AG04449 (cell line): ENCODE data around the gene CEP78.

ENCODE experiments used
- CTCF ChIA-PET: fragments of 350-600 bp; formaldehyde crosslinking; extraction: SDS; loops from one replicate; lab custom pipeline; 2021; ENCODE audit warnings: antibody characterized with exemption; lab: Yijun Ruan, JAX
- POLR2A ChIA-PET: fragments of 400-600, 350-600 bp; formaldehyde crosslinking; extraction: SDS; loops from one replicate; lab custom pipeline; 2020; ENCODE audit warnings: antibody characterized with exemption, inconsistent platforms; lab: Yijun Ruan, JAX
- DNase-seq: peaks from one replicate; pipeline ENCODE4 v3.0.0-alpha.2; 2010; ENCODE audit warnings: low read depth, low spot score
- H3K4me3 ChIP-seq: 2 replicates; pipeline ENCODE4 v1.5.1; 2011; ENCODE audit warnings: low read depth, mild to moderate bottlenecking, control low read depth, low read length
- CTCF ChIP-seq: IDR thresholded peaks from one replicate; pipeline ENCODE4 v1.5.1; 2011; ENCODE audit warnings: mild to moderate bottlenecking, moderate library complexity, low read length, control low read depth, inconsistent platforms; ENCODE audit not compliant: insufficient read depth; ENCODE audit errors: missing control alignments

The CEP78 gene

GRCh38 chr9:78324682-78325081 is 88.8 kb downstream of the CEP78 start:
- TF ChIP-seq CTCF: no peak
- no peak overlapping the region for H3K4me3 ChIP-seq
- CTCF ChIA-PET: interaction anchor here (1.0 to 1.6 kb wide), 2 partner anchors 9 kb away, joined by 3 to 4 read pairs; no protein-coding TSS in a partner anchor
- POLR2A ChIA-PET: interaction anchor here (0.8 kb wide), 1 partner anchor 9 kb away, joined by 3 read pairs; no protein-coding TSS in a partner anchor
- no peak for DNase-seq

GRCh38 chr9:78325343-78325742 is 89.5 kb downstream of the CEP78 start:
- no peak overlapping the region for H3K4me3 ChIP-seq
- ChIA-PET POLR2A (interaction anchor here (0.8 kb wide), 1 partner anchor 10 kb away, joined by 3 read pairs; no protein-coding TSS in a partner anchor), CTCF (interaction anchor here (1.0 to 1.6 kb wide), 2 partner anchors 8 to 10 kb away, joined by 3 to 4 read pairs; no protein-coding TSS in a partner anchor)
- TF ChIP-seq CTCF: no peak
- DNase-seq: no peak

- TF ChIP-seq CTCF: no peak
- no peak overlapping the region for H3K4me3 ChIP-seq
- no peak for DNase-seq
- CTCF ChIA-PET: no interaction called here
- POLR2A ChIA-PET: no interaction called here
These were observed 90.0 kb downstream of the CEP78 start for GRCh38 chr9:78325846-78326360.

GRCh38 chr9:78326564-78326963 is 90.7 kb downstream of the CEP78 start:
- no peak for DNase-seq
- POLR2A ChIA-PET: no interaction called here
- H3K4me3 ChIP-seq: no peak overlapping the region
- CTCF ChIA-PET: interaction anchor here (0.8 kb wide), 1 partner anchor 43 kb away, joined by 3 read pairs; no protein-coding TSS in a partner anchor
- TF ChIP-seq CTCF: no peak
